ENCODE data around the gene GPR107. TPM values are rescaled to one million over a fixed set of nuclear protein-coding genes. Genes with fewer than 3 reads are reported as not detected.

Gene GPR107
- total RNA-seq, 1 donor from 2014 or later = 24.9 TPM

DNA sequence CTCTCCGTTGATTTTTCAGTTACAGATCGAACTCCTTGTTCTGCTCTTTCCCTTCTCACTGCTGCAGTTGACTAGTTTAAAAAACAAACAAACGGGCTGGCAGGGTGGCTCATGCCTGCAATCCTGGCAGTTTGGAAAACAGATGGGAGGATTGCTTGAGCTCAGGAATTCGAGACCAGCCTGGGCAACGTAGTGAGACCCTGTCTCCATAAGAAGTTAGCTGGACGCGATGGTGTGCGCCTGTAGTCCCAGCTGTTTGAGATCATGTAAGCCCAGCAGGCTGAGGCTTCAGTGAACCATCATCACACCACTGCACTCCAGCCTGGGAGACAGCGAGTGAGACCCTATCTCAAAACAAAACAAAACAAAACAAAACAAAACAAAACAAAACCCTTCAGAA, 67.1 kb downstream of the GPR107 start:
- peak overlapping the region; percentile 18 for H3K27ac Mint-ChIP-seq
- DNase-seq (ENCODE audit: low spot score) = no peak
- no peaks in the 10 kb centered on the region for H3K9me3 Mint-ChIP-seq
- no peaks in the 10 kb centered on the region for H3K4me1 Mint-ChIP-seq (ENCODE audit: low read depth)
- no peak overlapping the region for H3K4me3 Mint-ChIP-seq
- H3K36me3 Mint-ChIP-seq (ENCODE audit: low read depth) = peaks cover 17% of the 10 kb centered on the region
- intact Hi-C loops (cut with micrococcal nuclease) = no loop called here
- H3K27me3 Mint-ChIP-seq (ENCODE audit: insufficient read depth) = no peaks in the 10 kb centered on the region

DNA sequence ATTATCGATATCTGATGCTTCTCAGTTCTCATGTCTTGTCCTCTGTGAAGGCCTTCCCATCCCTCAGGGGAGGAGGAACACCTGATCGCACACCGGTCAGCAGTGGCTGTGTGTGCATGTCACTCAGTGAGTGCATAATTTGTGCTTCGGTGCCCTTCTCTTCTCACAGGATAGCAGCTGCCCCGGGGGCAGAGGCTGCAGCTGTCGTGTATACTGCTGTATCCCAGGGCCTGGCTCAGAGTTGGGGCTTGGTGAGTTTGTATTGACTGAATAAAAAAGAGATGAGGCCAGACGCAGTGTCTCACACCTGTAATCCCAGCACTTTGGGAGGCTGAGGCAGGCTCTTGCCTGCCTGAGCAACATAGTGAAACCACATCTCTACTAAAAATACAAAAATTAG, 68.8 kb downstream of the GPR107 start:
- Mint-ChIP-seq H3K27me3 (ENCODE audit: insufficient read depth) (no peaks in the 10 kb centered on the region), H3K4me1 (ENCODE audit: low read depth) (peaks cover 10% of the 10 kb centered on the region), H3K4me3 (no peak overlapping the region), H3K36me3 (ENCODE audit: low read depth) (peaks cover 18% of the 10 kb centered on the region), H3K9me3 (no peaks in the 10 kb centered on the region), H3K27ac (no peak overlapping the region)
- intact Hi-C loops (cut with micrococcal nuclease) = no loop called here
- DNase-seq (ENCODE audit: low spot score) = no peak

DNA sequence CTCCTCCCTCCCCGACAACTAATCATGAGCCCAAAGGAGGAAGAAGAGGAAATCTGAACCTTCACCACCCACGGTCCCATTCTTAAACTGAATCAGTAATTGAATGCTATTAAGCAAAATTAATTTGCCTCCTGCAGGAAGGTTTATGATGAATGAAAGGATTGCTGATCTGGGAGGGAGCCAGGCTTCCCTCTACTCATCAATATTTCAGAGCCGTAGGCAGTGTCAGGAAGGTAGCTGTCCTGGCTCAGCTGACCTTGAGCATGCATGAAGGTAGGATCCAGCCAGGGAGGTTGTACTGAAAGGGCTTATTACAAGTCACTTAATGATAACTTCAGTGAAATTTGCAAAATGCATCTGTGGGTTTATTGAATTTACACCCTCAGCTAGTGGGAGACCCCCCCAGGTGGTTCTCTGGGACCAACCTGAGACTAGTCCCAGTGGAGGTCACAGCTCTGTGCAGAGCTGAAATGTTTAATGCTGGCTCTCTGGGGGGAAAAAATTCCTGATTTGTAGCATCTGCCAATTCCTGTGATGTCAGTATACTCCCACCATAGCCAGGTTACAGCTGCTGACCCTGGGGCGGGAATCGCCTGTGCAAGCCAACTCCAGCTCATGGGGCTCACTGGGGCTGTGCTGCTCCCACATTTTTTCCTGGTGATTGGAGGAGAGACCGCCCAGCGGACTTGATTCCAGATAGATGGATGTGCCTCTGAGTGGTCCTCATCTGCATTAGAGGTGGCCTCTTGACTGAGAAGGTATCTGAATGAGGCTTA, 70.6 kb downstream of the GPR107 start:
- H3K4me3 Mint-ChIP-seq = no peak overlapping the region
- no peak for DNase-seq (ENCODE audit: low spot score)
- H3K27ac Mint-ChIP-seq = no peak overlapping the region
- no peaks in the 10 kb centered on the region for H3K9me3 Mint-ChIP-seq
- intact Hi-C loops (cut with micrococcal nuclease) = no loop called here
- H3K36me3 Mint-ChIP-seq (ENCODE audit: low read depth) = peaks cover 23% of the 10 kb centered on the region
- no peaks in the 10 kb centered on the region for H3K27me3 Mint-ChIP-seq (ENCODE audit: insufficient read depth)
- H3K4me1 Mint-ChIP-seq (ENCODE audit: low read depth) = peaks cover 28% of the 10 kb centered on the region

DNA sequence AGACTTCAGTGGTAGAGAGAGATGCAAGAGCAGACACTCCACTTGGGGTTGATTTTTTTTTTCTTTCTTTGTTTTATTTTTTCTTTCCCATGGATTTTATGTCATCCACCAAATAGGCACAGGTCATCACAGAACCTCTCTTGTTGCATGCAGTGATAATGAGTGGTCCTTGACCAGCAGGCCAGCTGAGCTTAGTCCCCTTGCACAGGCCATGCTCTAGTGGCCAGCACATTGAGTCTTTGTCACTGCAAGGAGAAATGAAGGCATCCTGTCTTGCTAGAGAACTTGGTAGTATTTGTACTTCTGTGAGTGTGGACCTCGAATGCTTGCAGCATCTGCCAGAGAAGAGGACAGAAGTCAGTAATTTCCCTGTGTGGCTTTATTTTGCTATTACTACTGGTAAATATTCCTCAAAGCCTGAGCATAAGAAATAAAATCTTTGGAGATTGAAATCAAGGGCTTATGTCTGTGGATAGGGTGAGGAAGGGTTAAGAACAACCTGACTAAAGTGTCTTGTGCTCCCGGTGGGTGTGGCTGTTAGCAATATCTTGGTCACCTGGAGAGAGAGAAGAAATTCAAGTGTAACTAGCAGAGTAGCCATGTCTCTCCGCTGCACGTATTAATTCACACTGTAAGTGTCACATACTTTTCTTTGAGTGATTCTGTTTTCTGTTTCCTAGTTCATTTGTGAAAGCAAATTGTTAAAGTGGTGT, 73.2 kb downstream of the GPR107 start:
- H3K4me3 Mint-ChIP-seq = no peak overlapping the region
- peak overlapping the region; percentile 55 for H3K27ac Mint-ChIP-seq
- DNase-seq (ENCODE audit: low spot score) = no peak
- H3K4me1 Mint-ChIP-seq (ENCODE audit: low read depth) = peaks cover 46% of the 10 kb centered on the region
- peaks cover 29% of the 10 kb centered on the region for H3K36me3 Mint-ChIP-seq (ENCODE audit: low read depth)
- no peaks in the 10 kb centered on the region for H3K27me3 Mint-ChIP-seq (ENCODE audit: insufficient read depth)
- intact Hi-C loops (cut with micrococcal nuclease) = loop anchor here (5.0 kb wide), 1 partner anchor 100 kb away; no protein-coding TSS in a partner anchor
- no peaks in the 10 kb centered on the region for H3K9me3 Mint-ChIP-seq

DNA sequence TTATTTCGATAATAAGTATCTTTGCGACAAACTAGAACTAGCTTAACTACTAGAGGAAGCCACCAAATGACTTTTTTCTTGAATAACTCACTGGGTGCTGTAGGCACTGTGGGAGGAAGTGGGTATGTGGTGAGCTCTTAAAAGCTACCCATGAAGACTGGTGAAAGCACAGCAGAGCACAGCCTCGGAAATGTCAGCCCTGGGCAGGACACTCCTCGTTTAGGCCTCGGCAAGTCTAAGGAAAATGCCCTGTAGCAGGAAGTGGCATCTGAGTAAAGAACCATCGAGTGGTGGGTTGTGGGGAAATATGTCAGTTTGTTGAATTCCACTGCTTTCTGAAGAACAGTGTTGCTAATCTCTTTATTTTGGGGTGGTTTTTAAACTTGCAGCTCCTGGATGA, 74.5 kb downstream of the GPR107 start:
- Mint-ChIP-seq H3K4me1 (ENCODE audit: low read depth) (peaks cover 46% of the 10 kb centered on the region), H3K27ac (peak overlapping the region; percentile 95)

DNA sequence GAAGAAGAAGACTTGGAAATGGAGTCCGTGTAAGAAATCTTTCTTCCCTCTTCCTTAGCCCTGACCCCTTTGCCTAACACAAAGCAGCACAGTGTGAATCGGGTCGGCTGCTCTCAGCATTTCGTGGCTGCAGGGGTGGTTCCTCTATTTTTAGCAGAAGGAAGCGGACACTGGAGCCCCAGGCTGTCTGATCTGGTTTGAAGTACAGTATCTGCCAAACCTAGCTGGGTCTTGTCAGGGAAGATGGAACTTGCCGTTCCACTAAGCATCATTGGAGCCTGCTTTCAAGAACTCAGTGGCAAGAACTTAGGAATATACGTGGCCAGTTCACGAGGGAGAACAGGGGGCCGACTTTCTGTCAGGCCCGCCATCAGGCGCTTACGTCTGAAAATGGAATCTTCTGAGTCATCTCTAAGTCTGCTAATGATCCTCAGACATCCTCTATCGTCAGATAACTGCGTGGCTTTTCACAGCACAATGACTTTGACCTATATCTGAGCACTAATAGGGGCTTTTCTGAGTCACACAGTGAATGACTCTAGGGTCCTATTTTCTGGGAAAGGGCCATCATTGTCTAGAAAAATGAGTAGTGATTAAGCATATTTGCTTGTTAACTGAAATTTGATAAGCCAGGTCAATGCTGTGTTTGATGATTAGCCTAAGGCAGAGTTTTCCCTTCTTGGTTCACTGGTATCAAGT, 75.2 kb downstream of the GPR107 start:
- DNase-seq (ENCODE audit: low spot score) = peak; percentile 29
- peaks cover 40% of the 10 kb centered on the region for H3K36me3 Mint-ChIP-seq (ENCODE audit: low read depth)
- H3K4me3 Mint-ChIP-seq = peak overlapping the region; percentile 80
- intact Hi-C loops (cut with micrococcal nuclease) = loop anchor here (1.0 to 5.0 kb wide), 6 partner anchors 9 to 242 kb away; partner anchors contain the start of gene NCS1
- H3K9me3 Mint-ChIP-seq = no peaks in the 10 kb centered on the region
- peak overlapping the region; percentile 95 for H3K27ac Mint-ChIP-seq
- peaks cover 46% of the 10 kb centered on the region for H3K4me1 Mint-ChIP-seq (ENCODE audit: low read depth)
- H3K27me3 Mint-ChIP-seq (ENCODE audit: insufficient read depth) = no peaks in the 10 kb centered on the region

More for the DNA sequence above, 74.5 kb downstream of the GPR107 start:
- no peaks in the 10 kb centered on the region for H3K27me3 Mint-ChIP-seq (ENCODE audit: insufficient read depth)
- H3K4me3 Mint-ChIP-seq = peak overlapping the region; percentile 80
- peak; percentile 65 for DNase-seq (ENCODE audit: low spot score)
- intact Hi-C loops (cut with micrococcal nuclease) = loop anchor here (1.0 to 5.0 kb wide), 5 partner anchors 21 to 241 kb away; partner anchors contain the start of gene NCS1
- H3K9me3 Mint-ChIP-seq = no peaks in the 10 kb centered on the region
- H3K36me3 Mint-ChIP-seq (ENCODE audit: low read depth) = peaks cover 35% of the 10 kb centered on the region

DNA sequence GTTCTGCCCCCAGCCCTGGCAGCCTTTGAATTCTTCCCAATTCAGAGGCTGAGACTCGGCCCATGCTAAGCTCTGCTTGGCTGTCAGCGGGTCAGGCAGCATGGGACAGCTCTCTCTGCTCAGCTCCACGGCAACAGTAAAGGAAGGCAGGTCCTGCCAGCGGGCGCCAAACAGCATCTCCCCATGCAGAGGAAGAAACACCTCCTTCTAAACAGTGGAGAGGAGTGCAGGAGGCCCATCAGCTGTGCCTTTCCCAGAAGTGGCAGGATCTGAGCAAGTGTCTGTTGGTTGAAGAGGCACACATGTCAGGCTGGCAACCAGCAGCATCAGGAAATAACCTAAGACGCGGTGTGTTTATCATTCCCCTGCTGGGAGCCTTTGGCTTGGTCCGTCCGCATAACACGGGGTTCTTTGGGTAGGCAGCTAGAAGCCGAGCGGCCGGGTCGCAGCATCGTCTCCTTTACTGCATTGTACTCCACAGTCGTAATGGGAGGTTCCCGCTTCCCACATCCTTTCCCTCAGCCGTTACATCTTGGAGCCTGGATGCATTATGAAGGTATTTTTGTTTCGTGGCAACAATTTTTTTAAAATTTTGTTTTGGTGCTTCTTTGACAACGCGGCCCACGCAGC, 75.8 kb downstream of the GPR107 start:
- DNase-seq (ENCODE audit: low spot score) = no peak
- no peaks in the 10 kb centered on the region for H3K9me3 Mint-ChIP-seq
- peaks cover 46% of the 10 kb centered on the region for H3K4me1 Mint-ChIP-seq (ENCODE audit: low read depth)
- H3K4me3 Mint-ChIP-seq = peak overlapping the region; percentile 80
- H3K36me3 Mint-ChIP-seq (ENCODE audit: low read depth) = peaks cover 39% of the 10 kb centered on the region
- intact Hi-C loops (cut with micrococcal nuclease) = loop anchor here (1.0 to 5.0 kb wide), 4 partner anchors 9 to 243 kb away; partner anchors contain the start of gene NCS1
- H3K27ac Mint-ChIP-seq = peak overlapping the region; percentile 95
- H3K27me3 Mint-ChIP-seq (ENCODE audit: insufficient read depth) = no peaks in the 10 kb centered on the region

DNA sequence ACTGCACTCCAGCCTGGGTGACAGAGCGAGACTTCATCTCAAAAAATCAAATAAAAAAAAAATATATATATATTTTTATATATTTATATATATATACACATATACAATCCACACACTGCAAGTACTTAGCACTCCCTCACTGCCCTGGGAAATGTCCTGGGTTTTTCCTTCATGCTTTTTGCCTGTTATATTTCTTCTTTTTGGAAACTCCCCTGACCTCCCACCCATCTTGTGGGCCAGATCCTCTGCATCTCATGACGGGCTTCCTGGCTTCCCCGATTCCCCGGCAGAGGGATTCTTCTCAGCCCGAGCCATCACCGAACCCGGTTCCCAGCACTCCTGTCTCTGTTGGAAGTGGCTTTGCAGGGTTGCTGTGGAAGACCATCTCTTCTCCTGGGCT, 79.0 kb downstream of the GPR107 start:
- Mint-ChIP-seq H3K4me1 (ENCODE audit: low read depth) (peaks cover 50% of the 10 kb centered on the region), H3K27ac (peak overlapping the region; percentile 12), H3K4me3 (no peak overlapping the region), H3K9me3 (no peaks in the 10 kb centered on the region), H3K36me3 (ENCODE audit: low read depth) (peaks cover 58% of the 10 kb centered on the region), H3K27me3 (ENCODE audit: insufficient read depth) (no peaks in the 10 kb centered on the region)
- DNase-seq (ENCODE audit: low spot score) = no peak
- intact Hi-C loops (cut with micrococcal nuclease) = no loop called here

DNA sequence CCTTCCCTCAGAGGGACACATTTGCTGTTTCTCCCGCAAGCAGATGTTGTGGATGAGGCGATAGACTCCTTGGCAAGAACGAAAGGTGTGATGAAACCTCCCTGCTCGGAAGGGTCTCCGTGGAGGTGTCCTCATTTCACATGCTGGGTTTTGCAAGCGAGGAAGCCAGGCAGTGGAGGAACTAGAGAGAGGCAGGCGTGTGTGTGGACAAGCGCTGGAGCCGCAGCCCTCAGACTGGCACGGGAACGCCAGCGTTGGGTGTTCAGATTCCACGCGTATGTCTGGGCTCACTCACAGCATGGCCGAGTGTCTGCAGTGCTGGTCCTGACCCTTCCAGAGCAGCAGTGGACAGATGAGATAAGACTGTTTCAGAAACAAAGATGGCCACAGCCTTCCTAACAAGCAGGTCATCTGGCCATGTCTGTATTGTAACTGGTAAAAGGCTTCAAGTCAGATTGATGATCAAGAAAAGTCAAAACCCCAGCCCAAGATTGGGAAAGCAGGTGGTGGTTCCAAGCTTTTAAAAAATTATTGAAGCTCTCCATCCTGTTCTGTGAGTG, 83.5 kb downstream of the GPR107 start:
- Mint-ChIP-seq H3K27ac (no peak overlapping the region), H3K9me3 (no peaks in the 10 kb centered on the region), H3K36me3 (ENCODE audit: low read depth) (peaks cover 37% of the 10 kb centered on the region), H3K4me1 (ENCODE audit: low read depth) (peaks cover 33% of the 10 kb centered on the region), H3K4me3 (no peak overlapping the region), H3K27me3 (ENCODE audit: insufficient read depth) (no peaks in the 10 kb centered on the region)
- no peak for DNase-seq (ENCODE audit: low spot score)
- intact Hi-C loops (cut with micrococcal nuclease) = no loop called here

DNA sequence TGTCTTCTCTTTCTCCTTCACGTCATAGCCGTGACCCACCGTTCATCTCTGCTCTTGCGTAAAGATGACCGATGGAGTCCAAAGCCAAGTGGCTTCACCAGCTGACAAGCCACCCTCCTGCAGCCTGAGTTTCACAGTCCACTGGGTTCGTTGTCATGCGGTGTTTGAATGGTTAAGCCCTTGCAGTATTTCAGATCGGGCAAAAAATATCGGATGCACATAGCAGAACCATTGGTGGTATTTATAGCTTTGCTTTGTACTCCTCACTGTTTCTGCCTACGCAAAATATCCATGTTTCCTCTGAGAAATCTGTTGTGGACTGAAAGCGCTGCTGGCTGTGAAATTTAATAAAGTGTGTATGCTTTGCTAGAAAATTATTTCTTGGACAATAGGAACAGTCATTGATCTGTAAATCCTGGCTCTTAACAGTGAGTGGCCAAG, 84.0 kb downstream of the GPR107 start:
- no peaks in the 10 kb centered on the region for H3K27me3 Mint-ChIP-seq (ENCODE audit: insufficient read depth)
- H3K9me3 Mint-ChIP-seq = no peaks in the 10 kb centered on the region
- H3K4me1 Mint-ChIP-seq (ENCODE audit: low read depth) = peaks cover 33% of the 10 kb centered on the region
- H3K27ac Mint-ChIP-seq = no peak overlapping the region
- peaks cover 37% of the 10 kb centered on the region for H3K36me3 Mint-ChIP-seq (ENCODE audit: low read depth)
- no peak for DNase-seq (ENCODE audit: low spot score)
- intact Hi-C loops (cut with micrococcal nuclease) = loop anchor here (1.0 kb wide), 1 partner anchor 8 kb away; no protein-coding TSS in a partner anchor
- no peak overlapping the region for H3K4me3 Mint-ChIP-seq

DNA sequence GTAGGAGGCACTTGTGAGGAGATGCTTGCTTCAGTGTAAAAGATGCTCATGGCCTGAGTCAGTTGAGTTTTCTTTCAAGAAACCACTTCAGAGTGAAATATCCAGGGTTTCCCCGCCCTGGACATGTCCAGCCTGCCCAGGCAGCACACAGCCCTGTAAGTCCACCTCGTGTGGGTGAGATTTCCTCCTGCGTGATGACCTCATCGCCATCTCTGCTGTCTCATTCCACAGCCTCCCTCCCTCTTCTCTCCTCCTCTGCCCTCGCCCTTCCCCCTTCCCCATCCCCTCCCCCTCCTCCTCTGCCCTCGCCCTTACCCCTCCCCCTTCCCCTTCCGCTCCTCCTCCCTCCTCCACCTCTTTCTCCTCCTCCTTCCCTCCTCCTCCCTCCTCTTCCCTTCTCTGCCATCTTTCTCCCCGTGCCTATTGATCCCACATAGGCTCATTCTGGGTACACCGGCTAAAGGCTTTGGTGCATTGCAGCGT, 84.5 kb downstream of the GPR107 start:
- peaks cover 2% of the 10 kb centered on the region for H3K27me3 Mint-ChIP-seq (ENCODE audit: insufficient read depth)
- intact Hi-C loops (cut with micrococcal nuclease) = loop anchor here (1.0 kb wide), 1 partner anchor 9 kb away; no protein-coding TSS in a partner anchor

DNA sequence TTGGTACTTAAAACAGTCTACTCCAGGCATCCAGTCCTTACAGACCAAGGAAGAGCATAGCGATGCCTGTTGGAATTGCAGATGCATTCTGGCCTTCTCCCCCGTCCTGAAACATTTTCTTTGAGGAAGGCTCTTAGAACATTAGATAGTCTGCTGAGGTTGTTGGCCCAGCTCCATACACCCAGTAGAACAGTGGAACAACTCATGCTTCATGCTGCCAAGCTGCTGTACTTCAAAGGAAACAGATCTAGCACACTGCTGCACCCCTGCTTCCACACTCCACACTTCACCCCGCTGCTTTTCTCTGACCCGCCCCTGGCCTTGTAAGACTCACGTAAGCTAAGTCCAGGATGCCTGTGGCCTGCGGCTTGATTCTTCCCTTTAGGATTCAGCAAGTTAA, 85.1 kb downstream of the GPR107 start:
- Mint-ChIP-seq H3K27me3 (ENCODE audit: insufficient read depth) (peaks cover 5% of the 10 kb centered on the region), H3K36me3 (ENCODE audit: low read depth) (peaks cover 26% of the 10 kb centered on the region), H3K4me1 (ENCODE audit: low read depth) (peaks cover 35% of the 10 kb centered on the region), H3K27ac (no peak overlapping the region), H3K9me3 (no peaks in the 10 kb centered on the region), H3K4me3 (no peak overlapping the region)
- intact Hi-C loops (cut with micrococcal nuclease) = loop anchor here (1.0 kb wide), 1 partner anchor 9 kb away; no protein-coding TSS in a partner anchor
- no peak for DNase-seq (ENCODE audit: low spot score)

More for the DNA sequence above, 84.5 kb downstream of the GPR107 start:
- Mint-ChIP-seq H3K36me3 (ENCODE audit: low read depth) (peaks cover 31% of the 10 kb centered on the region), H3K4me3 (no peak overlapping the region), H3K9me3 (no peaks in the 10 kb centered on the region), H3K27ac (no peak overlapping the region), H3K4me1 (ENCODE audit: low read depth) (peaks cover 33% of the 10 kb centered on the region)
- no peak for DNase-seq (ENCODE audit: low spot score)

Measured in activated T-helper 1 cell treated with anti-CD3 and anti-CD28 coated beads, Interleukin-12 subunit alpha, Interleukin-12 subunit beta, Interleukin-2, Interleukin-4 antibody, amounts not matched to agents 30 ng/mL and 10 ng/mL and 1 ng/mL, durations not matched to agents 14 hours and 24 hours and 36 hours (primary cell).